BE2C (cell line): ENCODE results near the gene KRTAP10-11.

Source experiments
- DNase-seq: peaks from one replicate; pipeline ENCODE4 v3.0.0-alpha.2; 2020
- H3K27me3 ChIP-seq: fragments of 250-450 bp; sonication (Bioruptor Pico); 2 replicates; pipeline ENCODE4 v1.5.1; 2020; ENCODE audit warnings: mild to moderate bottlenecking
- H3K36me3 ChIP-seq: fragments of 250-450 bp; sonication (Bioruptor Pico); 2 replicates; pipeline ENCODE4 v1.5.1; 2020; ENCODE audit warnings: mild to moderate bottlenecking
- H3K4me1 ChIP-seq: fragments of 250-450 bp; sonication (Bioruptor Pico); 2 replicates; pipeline ENCODE4 v1.5.1; 2020
- H3K4me3 ChIP-seq: 2 replicates; pipeline ENCODE4 v1.5.1; 2011; ENCODE audit warnings: low read depth, low read length
- H3K9me3 ChIP-seq: fragments of 250-450 bp; sonication (Bioruptor Pico); 2 replicates; pipeline ENCODE4 v1.5.1; 2020
- TF ChIP-seq, protein P1 (sequence below): IDR thresholded peaks from 2 replicates; pipeline ENCODE4 v1.5.1; 2012; ENCODE audit warnings: mild to moderate bottlenecking, low read depth, low read length

The KRTAP10-11 gene

DNA sequence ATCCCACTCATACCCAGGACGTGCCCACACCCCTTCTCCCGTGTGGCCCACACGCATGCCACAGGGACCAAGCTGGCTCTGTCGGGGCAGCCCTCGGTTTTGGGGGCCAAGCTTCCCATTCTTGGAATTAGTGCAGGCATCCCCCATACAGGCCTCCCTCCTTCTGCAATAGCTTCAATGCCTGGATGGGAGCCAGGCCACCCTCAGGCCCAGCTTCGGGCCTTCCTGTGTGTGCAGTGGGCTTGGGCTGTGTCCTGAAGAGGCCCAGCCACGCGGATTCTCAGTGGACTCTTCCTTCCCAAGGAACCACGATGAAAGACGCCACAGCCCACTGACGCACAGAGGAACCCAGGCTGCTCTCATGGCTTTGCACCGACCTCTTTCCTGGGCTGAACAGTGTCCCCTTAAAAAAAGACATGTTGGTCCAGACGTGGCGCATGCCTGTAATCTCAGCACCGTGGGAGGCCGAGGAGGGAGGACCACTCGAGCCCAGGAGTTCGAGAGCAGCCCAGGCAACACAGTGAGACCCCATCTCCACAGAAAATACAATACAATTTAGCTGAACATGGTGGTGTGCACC lies 3.4 kb downstream of the KRTAP10-11 start:
- Histone ChIP-seq H3K9me3 (no peaks in the 10 kb centered on the region), H3K36me3 (no peaks in the 10 kb centered on the region), H3K4me3 (no peak overlapping the region), H3K27me3 (peaks cover 14% of the 10 kb centered on the region), H3K4me1 (no peaks in the 10 kb centered on the region)
- TF ChIP-seq, protein P1, sequence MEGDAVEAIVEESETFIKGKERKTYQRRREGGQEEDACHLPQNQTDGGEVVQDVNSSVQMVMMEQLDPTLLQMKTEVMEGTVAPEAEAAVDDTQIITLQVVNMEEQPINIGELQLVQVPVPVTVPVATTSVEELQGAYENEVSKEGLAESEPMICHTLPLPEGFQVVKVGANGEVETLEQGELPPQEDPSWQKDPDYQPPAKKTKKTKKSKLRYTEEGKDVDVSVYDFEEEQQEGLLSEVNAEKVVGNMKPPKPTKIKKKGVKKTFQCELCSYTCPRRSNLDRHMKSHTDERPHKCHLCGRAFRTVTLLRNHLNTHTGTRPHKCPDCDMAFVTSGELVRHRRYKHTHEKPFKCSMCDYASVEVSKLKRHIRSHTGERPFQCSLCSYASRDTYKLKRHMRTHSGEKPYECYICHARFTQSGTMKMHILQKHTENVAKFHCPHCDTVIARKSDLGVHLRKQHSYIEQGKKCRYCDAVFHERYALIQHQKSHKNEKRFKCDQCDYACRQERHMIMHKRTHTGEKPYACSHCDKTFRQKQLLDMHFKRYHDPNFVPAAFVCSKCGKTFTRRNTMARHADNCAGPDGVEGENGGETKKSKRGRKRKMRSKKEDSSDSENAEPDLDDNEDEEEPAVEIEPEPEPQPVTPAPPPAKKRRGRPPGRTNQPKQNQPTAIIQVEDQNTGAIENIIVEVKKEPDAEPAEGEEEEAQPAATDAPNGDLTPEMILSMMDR = no peak
- no peak for DNase-seq

DNA sequence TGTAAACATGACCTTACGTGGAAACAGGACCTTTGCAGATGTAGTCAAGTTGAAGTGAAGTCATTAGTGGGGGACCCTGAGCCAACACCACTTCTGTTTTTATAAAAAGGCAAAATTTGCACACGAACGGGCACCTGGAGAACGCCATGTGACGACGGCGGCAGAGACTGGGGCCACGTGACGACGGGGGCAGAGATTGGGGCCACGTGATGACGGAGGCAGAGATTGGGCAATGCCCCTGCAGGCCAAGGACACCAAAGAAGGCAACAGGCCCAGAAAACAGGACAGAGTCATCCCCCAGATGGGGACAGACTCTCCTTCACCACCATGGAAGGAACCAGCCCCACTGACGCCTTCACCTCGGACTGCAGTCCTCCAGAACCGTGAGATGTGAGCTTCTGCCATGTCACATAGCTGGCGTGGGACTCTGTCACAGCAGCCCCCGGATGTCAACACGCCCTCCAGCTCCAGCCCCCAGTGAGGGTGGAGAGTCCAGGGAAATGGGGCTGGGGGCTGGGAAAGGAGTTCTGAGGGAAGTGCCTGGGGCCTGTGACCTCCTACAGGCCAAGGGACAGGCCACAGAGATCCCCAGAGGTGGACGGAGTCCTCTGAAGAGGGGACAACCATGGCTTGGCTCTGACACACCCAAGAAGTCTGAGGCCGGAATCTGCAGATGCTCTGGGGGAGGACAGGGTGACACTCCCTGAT lies 4.2 kb downstream of the KRTAP10-11 start:
- no peak for DNase-seq
- peaks cover 14% of the 10 kb centered on the region for H3K27me3 ChIP-seq
- H3K4me3 ChIP-seq = no peak overlapping the region
- no peaks in the 10 kb centered on the region for H3K9me3 ChIP-seq
- TF ChIP-seq, protein P1 = no peak
- no peaks in the 10 kb centered on the region for H3K4me1 ChIP-seq
- H3K36me3 ChIP-seq = no peaks in the 10 kb centered on the region

DNA sequence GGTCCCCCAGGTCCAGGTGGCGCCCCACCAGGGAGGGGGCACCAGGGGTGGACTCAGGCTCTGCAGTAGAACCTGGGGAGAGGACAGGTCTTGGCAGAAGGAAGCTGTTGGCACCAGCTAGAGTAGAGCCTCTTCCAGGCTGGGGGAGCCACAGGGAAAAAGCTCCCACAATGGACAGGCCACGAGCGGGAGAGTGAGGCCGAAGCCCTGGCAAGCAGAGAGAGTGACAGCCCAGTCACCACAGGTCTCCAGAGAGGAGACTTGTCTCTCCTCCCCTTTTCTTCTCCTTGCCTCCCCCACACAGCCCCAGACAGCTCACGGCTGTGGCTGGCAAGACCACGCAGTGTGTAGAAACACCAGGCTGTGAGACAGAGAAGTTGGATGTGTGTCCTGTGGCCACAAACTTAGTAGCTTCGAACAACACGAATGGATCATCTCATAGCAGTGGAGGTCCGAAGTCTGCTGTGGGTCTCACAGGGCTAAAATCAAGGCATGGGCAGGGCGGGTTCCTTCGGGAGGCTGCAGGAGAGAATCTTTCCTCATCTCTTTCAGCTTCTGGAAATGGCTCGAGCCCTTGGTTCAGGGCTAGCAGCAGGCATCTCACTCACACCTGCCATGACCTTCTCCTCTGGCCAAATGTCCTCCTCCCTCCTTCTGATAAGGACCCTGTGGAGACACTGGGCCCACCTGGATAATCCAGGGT lies 4.9 kb downstream of the KRTAP10-11 start:
- TF ChIP-seq, protein P1 = no peak
- Histone ChIP-seq H3K9me3 (no peaks in the 10 kb centered on the region), H3K27me3 (peaks cover 14% of the 10 kb centered on the region), H3K4me3 (no peak overlapping the region), H3K4me1 (no peaks in the 10 kb centered on the region), H3K36me3 (no peaks in the 10 kb centered on the region)
- no peak for DNase-seq

DNA sequence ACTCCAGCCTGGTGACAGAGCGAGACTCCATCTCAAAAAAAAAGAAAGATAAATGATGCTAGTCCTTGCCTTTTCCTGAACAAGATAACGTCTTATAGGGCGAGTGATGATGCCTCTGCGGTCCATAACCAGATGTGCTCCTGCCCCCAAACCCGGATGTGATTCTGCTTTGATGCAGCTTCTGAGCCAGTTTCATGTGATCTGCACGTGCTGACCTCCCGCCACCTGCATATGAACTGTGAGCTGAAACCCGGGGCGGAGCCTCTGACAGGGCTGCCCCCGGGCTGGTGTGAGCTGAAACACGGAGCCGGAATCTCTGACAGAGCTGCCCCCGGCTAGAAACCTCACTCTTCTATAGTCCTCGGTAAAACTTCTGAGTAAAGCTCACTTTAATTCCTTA lies 6.9 kb downstream of the KRTAP10-11 start:
- Histone ChIP-seq H3K27me3 (peaks cover 15% of the 10 kb centered on the region), H3K36me3 (no peaks in the 10 kb centered on the region), H3K4me3 (no peak overlapping the region), H3K9me3 (no peaks in the 10 kb centered on the region), H3K4me1 (no peaks in the 10 kb centered on the region)
- no peak for DNase-seq
- TF ChIP-seq, protein P1 = no peak

DNA sequence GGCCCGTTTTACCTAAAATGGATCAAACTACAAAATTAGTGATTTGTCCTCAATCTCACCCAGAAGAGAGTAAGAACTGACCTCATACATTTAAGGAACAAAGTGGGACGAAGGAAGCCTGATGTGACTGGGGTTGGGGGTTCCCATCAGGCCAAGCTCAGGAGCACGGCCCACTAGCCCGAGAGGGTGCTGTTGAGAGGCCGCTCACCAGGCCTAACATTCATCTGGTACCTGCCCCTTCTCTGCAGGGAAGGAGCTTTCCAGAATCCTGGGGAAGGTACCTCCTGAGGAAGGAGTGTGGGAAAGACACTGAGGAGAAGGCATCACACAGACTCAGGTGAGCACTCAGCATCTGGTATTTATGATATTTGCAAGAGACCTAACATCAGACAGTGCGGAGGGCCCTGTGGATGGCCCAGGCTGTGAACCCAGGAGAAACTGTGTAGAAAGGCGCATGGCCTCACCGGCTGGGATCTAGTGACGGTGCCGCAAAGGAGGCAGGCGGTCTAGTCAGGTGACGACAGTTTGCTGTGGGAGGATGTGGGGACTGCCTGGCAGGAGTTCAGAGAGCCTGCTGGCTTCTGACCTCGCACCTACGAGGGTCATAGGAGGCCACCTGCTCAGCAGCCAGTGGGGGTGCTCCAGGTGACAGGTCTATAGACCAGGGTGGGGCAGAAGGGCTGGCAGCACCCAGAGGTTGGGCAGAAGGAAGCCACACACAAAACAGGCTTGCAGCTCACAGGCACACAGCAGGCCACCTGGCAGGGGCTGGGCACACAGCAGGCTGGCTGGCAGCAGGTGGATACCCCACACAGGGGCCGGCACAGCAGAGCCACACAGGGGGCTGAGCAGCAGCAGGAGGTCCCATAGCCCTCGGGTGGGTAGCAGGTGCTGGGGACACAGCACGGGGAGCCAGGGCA lies 7.7 kb downstream of the KRTAP10-11 start:
- TF ChIP-seq, protein P1 = no peak
- Histone ChIP-seq H3K27me3 (peaks cover 9% of the 10 kb centered on the region), H3K9me3 (no peaks in the 10 kb centered on the region), H3K4me1 (no peaks in the 10 kb centered on the region), H3K4me3 (no peak overlapping the region), H3K36me3 (no peaks in the 10 kb centered on the region)
- no peak for DNase-seq
